ENCODE data around the gene RDH13.
"Not testable (repeated sequence)": the region's sequence is repeated elsewhere in the genome, so short reads cannot be mapped to it uniquely, and the experiment has no call there.

RDH13 gene

GRCh38 chr19:55042688-55043087, 20.3 kb downstream of the RDH13 start:
- no peak for DNase-seq

GRCh38 chr19:55042344-55042678, 20.6 kb downstream of the RDH13 start:
- DNase-seq = no peak

- DNase-seq = no peak
Measured at GRCh38 chr19:55041627-55042343, 21.2 kb downstream of the RDH13 start.

- no peak for DNase-seq
Measured at GRCh38 chr19:55041244-55041626, 21.7 kb downstream of the RDH13 start.

GRCh38 chr19:55040654-55041053, 22.3 kb downstream of the RDH13 start:
- DNase-seq = not testable (repeated sequence)

- DNase-seq = not testable (repeated sequence)
Measured at GRCh38 chr19:55037603-55038002, 25.3 kb downstream of the RDH13 start.

- DNase-seq = no peak
Measured at GRCh38 chr19:55036058-55036457, 26.9 kb downstream of the RDH13 start.

GRCh38 chr19:55034751-55035150, 28.2 kb downstream of the RDH13 start:
- DNase-seq = no peak

- DNase-seq = not testable (repeated sequence)
Measured at GRCh38 chr19:55032976-55033643, 29.8 kb downstream of the RDH13 start.

GRCh38 chr19:55032170-55032800, 30.7 kb downstream of the RDH13 start:
- no peak for DNase-seq

- no peak for DNase-seq
Measured at GRCh38 chr19:55031178-55031577, 31.8 kb downstream of the RDH13 start.

GRCh38 chr19:55028757-55029156, 34.2 kb downstream of the RDH13 start:
- DNase-seq = no peak

- no peak for DNase-seq
Measured at GRCh38 chr19:55027472-55028337, 35.2 kb downstream of the RDH13 start.

- DNase-seq = not testable (repeated sequence)
Measured at GRCh38 chr19:55027140-55027471, 35.8 kb downstream of the RDH13 start.

- DNase-seq = no peak
Measured at GRCh38 chr19:55024111-55024510, 38.8 kb downstream of the RDH13 start.

- not testable (repeated sequence) for DNase-seq
Measured at GRCh38 chr19:55020351-55020750, 42.6 kb downstream of the RDH13 start.

- DNase-seq = no peak
Measured at GRCh38 chr19:55018633-55019032, 44.3 kb downstream of the RDH13 start.

- DNase-seq = no peak
Measured at GRCh38 chr19:55018216-55018615, 44.7 kb downstream of the RDH13 start.

- no peak for DNase-seq
Measured at GRCh38 chr19:55016017-55016416, 46.9 kb downstream of the RDH13 start.

- DNase-seq = no peak
Measured at GRCh38 chr19:55015126-55015525, 47.8 kb downstream of the RDH13 start.

GRCh38 chr19:55014714-55015113, 48.2 kb downstream of the RDH13 start:
- no peak for DNase-seq

GRCh38 chr19:55013596-55013995, 49.4 kb downstream of the RDH13 start:
- no peak for DNase-seq

GRCh38 chr19:55012306-55012705, 50.6 kb downstream of the RDH13 start:
- no peak for DNase-seq
